HFFc6 (cell line): ENCODE data around the gene DNAJB5. TPM values are rescaled to one million over a fixed set of nuclear protein-coding genes. Genes with fewer than 3 reads are reported as not detected.

ENCODE experiments used
- DNase-seq: peaks from one replicate; pipeline ENCODE4 v3.0.0-alpha.2; 2018
- H3K27ac Mint-ChIP-seq: 2 replicates; pipeline ENCODE4 v1.8.0; 2020; ENCODE audit warnings: mild to moderate bottlenecking, mixed read lengths
- H3K27me3 Mint-ChIP-seq: 2 replicates; pipeline ENCODE4 v1.8.0; 2021; ENCODE audit warnings: mild to moderate bottlenecking, moderate library complexity, mixed read lengths; ENCODE audit not compliant: insufficient read depth
- H3K36me3 Mint-ChIP-seq: 2 replicates; pipeline ENCODE4 v1.8.0; 2021; ENCODE audit warnings: low read depth, mixed read lengths
- H3K4me1 Mint-ChIP-seq: 2 replicates; pipeline ENCODE4 v1.8.0; 2020; ENCODE audit warnings: low read depth, mixed read lengths
- H3K4me3 Mint-ChIP-seq: 2 replicates; pipeline ENCODE4 v1.8.0; 2020; ENCODE audit warnings: mild to moderate bottlenecking, moderate library complexity, mixed read lengths
- H3K9me3 Mint-ChIP-seq: 2 replicates; pipeline ENCODE4 v1.8.0; 2020; ENCODE audit warnings: mild to moderate bottlenecking, mixed read lengths
- CTCF ChIP-seq: fragments of 200-600 bp; sonication (generic); IDR thresholded peaks from 2 replicates; pipeline ENCODE4 v1.5.0; 2021; ENCODE audit warnings: antibody characterized with exemption, mild to moderate bottlenecking
- total RNA-seq, 6 experiments: library from RNA; stranded (reverse); fragmentation: NEBNext Ultra II Directional; extraction: Animal tissue kit (Norgen Biotek cat#: 25700); gene quantifications; 2 replicates in 1 of 6; 3 replicates in 5 of 6; pipeline ENCODE4 v1.2.3, GENCODE V29; 2021

The DNAJB5 gene
- total RNA-seq, 6 experiments from 2014 or later = 12.2 to 19.9 (median 16.3) TPM

GRCh38 chr9:34976992-34977391 is 12.6 kb upstream of the DNAJB5 start:
- H3K36me3 Mint-ChIP-seq = no peaks in the 10 kb centered on the region
- no peaks in the 10 kb centered on the region for H3K9me3 Mint-ChIP-seq
- no peak for DNase-seq
- H3K4me3 Mint-ChIP-seq = no peak overlapping the region
- no peak overlapping the region for H3K27ac Mint-ChIP-seq
- H3K4me1 Mint-ChIP-seq = no peaks in the 10 kb centered on the region
- TF ChIP-seq CTCF = no peak
- H3K27me3 Mint-ChIP-seq = peaks cover 54% of the 10 kb centered on the region

GRCh38 chr9:34980181-34980761 is 9.3 kb upstream of the DNAJB5 start:
- no peaks in the 10 kb centered on the region for H3K4me1 Mint-ChIP-seq
- peaks cover 48% of the 10 kb centered on the region for H3K27me3 Mint-ChIP-seq

GRCh38 chr9:34982361-34982760 is 7.2 kb upstream of the DNAJB5 start:
- DNase-seq = no peak
- Mint-ChIP-seq H3K9me3 (no peaks in the 10 kb centered on the region), H3K27me3 (peaks cover 38% of the 10 kb centered on the region), H3K4me1 (peaks cover 8% of the 10 kb centered on the region), H3K27ac (no peak overlapping the region), H3K4me3 (no peak overlapping the region), H3K36me3 (no peaks in the 10 kb centered on the region)
- no peak for TF ChIP-seq CTCF

More at GRCh38 chr9:34980181-34980761, 9.3 kb upstream of the DNAJB5 start:
- no peaks in the 10 kb centered on the region for H3K9me3 Mint-ChIP-seq
- H3K4me3 Mint-ChIP-seq = no peak overlapping the region
- no peak overlapping the region for H3K27ac Mint-ChIP-seq
- H3K36me3 Mint-ChIP-seq = no peaks in the 10 kb centered on the region
- TF ChIP-seq CTCF = no peak
- DNase-seq = no peak

DNA sequence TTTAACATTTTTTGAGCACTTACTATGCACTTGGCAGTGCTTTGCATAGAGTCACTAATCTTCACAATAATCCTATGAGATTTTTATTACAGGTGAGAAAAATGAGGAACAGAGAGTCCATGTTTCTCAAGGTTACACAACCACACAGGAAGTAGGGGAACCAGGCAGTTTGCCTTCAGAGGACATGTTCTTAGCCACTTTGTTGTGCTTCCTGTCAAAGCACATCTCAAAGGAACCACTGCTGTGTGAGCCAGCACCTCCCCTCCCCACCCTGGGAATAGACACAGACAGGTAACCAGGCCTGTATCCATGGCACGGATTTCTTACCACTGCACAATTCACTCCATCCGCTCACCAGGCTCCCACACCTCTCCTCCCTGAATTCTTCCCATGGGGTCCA is 6.3 kb upstream of the DNAJB5 start:
- Mint-ChIP-seq H3K4me3 (no peak overlapping the region), H3K9me3 (no peaks in the 10 kb centered on the region), H3K27me3 (peaks cover 30% of the 10 kb centered on the region), H3K27ac (no peak overlapping the region), H3K4me1 (peaks cover 14% of the 10 kb centered on the region), H3K36me3 (no peaks in the 10 kb centered on the region)
- TF ChIP-seq CTCF = no peak
- no peak for DNase-seq

- Mint-ChIP-seq H3K9me3 (no peaks in the 10 kb centered on the region), H3K4me1 (peaks cover 23% of the 10 kb centered on the region), H3K27me3 (peaks cover 23% of the 10 kb centered on the region), H3K36me3 (no peaks in the 10 kb centered on the region), H3K4me3 (no peak overlapping the region), H3K27ac (no peak overlapping the region)
- no peak for TF ChIP-seq CTCF
- peak; percentile 33 for DNase-seq
Observed at GRCh38 chr9:34984049-34984448, 5.5 kb upstream of the DNAJB5 start.
